Activated CD8-positive, alpha-beta memory T cell treated with anti-CD3 and anti-CD28 coated beads, Interleukin-2, amount 10 ng/mL, durations not matched to agents 7 days and 5 days (primary cell): Measurements from ENCODE around the gene NYAP2. TPM values are rescaled to one million over a fixed set of nuclear protein-coding genes. Genes with fewer than 3 reads are reported as not detected.

Source experiments
- ATAC-seq: fragments of 150-1000 bp; cut with Tn5 transposase; one replicate; pipeline ENCODE4 v1.10.0; 2021; ENCODE audit warnings: moderate library complexity
- CTCF ChIA-PET: fragments of 350-600 bp; sonication (Branson Sonifier 250); formaldehyde crosslinking; loops from one replicate; lab custom pipeline; 2021; ENCODE audit warnings: antibody characterized with exemption; lab: Charles Lee
- DNase-seq: peaks from one replicate; pipeline ENCODE4 v3.0.0-alpha.2; 2020
- H3K27ac Mint-ChIP-seq: one replicate; pipeline ENCODE4 v1.8.0; 2021; ENCODE audit warnings: mild to moderate bottlenecking, mixed read lengths
- H3K27me3 Mint-ChIP-seq: one replicate; pipeline ENCODE4 v1.8.0; 2021; ENCODE audit warnings: mixed read lengths
- H3K36me3 Mint-ChIP-seq: one replicate; pipeline ENCODE4 v1.8.0; 2021; ENCODE audit warnings: mild to moderate bottlenecking, mixed read lengths
- H3K4me1 Mint-ChIP-seq: one replicate; pipeline ENCODE4 v1.8.0; 2021; ENCODE audit warnings: mixed read lengths
- H3K4me3 Mint-ChIP-seq: one replicate; pipeline ENCODE4 v1.8.0; 2021; ENCODE audit warnings: mild to moderate bottlenecking, moderate library complexity, mixed read lengths
- H3K9me3 Mint-ChIP-seq: one replicate; pipeline ENCODE4 v1.8.0; 2022; ENCODE audit warnings: low read depth, mixed read lengths
- total RNA-seq, 2 experiments: library from RNA; stranded (reverse); gene quantifications; one replicate each; pipeline ENCODE4 v1.2.3, GENCODE V29; 2021

Gene NYAP2
- total RNA-seq, 2 experiments from 2014 or later, result not detected

DNA sequence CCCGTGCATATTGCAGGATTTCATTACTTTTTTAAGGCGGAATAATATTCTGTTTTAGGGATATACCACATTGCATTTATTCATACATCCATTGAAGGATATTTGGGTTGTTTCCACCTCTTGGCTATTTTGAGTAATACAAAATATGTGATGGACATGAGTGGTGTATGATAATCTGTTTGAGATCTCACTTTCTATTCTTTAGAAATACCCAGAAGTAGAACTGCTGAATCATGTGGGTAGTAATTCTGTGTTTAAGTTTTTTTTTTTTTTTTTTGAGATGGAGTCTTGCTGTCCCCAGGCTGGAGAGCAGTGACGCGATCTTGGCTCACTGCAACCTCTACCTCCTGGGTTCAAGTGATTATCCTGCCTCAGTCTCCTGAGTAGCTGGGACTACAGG lies 201.4 kb downstream of the NYAP2 start:
- Mint-ChIP-seq H3K36me3 (no peaks in the 10 kb centered on the region), H3K27ac (no peak overlapping the region), H3K4me3 (no peak overlapping the region), H3K9me3 (no peaks in the 10 kb centered on the region), H3K27me3 (no peaks in the 10 kb centered on the region), H3K4me1 (no peaks in the 10 kb centered on the region)
- no peak for DNase-seq
- ATAC-seq, result no peak
- CTCF ChIA-PET, result no interaction called here

DNA sequence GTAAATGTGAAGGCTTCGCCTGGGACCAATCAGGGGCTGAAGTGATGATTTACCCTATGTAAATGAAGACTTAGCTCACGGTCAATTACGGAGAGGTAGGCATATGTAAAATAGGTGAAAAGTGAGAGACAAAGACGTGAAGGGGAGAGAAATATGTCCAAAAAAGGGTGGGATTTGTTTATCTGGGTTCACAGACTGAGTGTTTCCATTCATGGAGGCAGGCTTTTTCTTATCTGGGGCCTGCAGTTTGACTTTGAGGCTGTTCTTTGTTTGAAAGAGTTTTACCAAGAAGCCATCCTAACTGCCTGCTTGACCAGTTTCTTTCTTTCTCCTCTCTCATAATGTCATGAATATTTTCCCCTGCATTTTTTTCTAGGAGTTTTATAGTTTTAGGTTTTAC lies 202.7 kb downstream of the NYAP2 start:
- DNase-seq (no peak), ATAC-seq (no peak)
- no peak overlapping the region for H3K27ac Mint-ChIP-seq
- peaks cover 5% of the 10 kb centered on the region for H3K27me3 Mint-ChIP-seq
- no peaks in the 10 kb centered on the region for H3K9me3 Mint-ChIP-seq
- H3K4me3 Mint-ChIP-seq, result no peak overlapping the region
- CTCF ChIA-PET, result no interaction called here
- no peaks in the 10 kb centered on the region for H3K36me3 Mint-ChIP-seq
- no peaks in the 10 kb centered on the region for H3K4me1 Mint-ChIP-seq

DNA sequence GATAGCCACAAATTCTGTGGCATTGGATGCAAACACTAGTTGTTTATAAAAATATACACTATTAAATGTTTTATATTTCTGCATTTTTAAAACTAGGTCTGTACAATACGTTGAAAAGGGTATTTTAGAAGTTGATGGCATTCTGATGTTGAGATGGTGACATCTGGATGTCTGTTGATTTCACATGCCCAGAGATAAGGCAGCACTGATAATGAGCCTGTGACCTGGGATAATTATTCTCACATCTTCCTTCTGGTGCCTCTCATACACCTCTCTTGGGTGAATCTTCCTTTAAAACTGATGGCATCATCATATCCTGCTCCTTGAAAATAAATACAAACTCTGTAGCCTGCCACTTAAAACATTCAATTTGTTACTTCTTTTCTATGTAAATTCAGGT lies 208.6 kb downstream of the NYAP2 start:
- Mint-ChIP-seq H3K27me3 (peaks cover 7% of the 10 kb centered on the region), H3K4me1 (no peaks in the 10 kb centered on the region), H3K36me3 (no peaks in the 10 kb centered on the region), H3K27ac (no peak overlapping the region), H3K9me3 (no peaks in the 10 kb centered on the region), H3K4me3 (no peak overlapping the region)
- ATAC-seq (no peak), DNase-seq (no peak)
- CTCF ChIA-PET, result no interaction called here

DNA sequence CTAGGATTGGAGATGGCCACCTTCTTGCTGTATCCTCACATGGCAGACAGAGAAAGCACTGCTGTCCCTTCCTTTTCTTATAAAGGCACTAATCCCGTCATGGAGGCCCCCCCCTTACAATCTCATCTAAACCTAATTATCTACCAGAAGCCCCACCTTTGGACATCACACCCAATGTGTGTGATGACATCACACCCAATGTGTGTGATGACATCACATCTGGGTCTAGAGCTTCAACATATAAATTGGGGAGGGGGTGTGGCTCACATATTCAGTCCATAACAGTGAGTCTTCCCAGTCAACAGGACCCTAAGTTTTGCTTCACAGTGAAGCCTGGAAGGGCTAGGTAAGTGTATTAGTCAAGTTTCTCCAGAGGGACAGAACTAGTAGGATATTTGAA lies 213.1 kb downstream of the NYAP2 start:
- no peaks in the 10 kb centered on the region for H3K9me3 Mint-ChIP-seq
- peaks cover 2% of the 10 kb centered on the region for H3K27me3 Mint-ChIP-seq
- H3K4me1 Mint-ChIP-seq, result no peaks in the 10 kb centered on the region
- H3K4me3 Mint-ChIP-seq, result no peak overlapping the region
- no peak overlapping the region for H3K27ac Mint-ChIP-seq
- H3K36me3 Mint-ChIP-seq, result no peaks in the 10 kb centered on the region
- DNase-seq, result no peak
- CTCF ChIA-PET, result no interaction called here
- no peak for ATAC-seq

DNA sequence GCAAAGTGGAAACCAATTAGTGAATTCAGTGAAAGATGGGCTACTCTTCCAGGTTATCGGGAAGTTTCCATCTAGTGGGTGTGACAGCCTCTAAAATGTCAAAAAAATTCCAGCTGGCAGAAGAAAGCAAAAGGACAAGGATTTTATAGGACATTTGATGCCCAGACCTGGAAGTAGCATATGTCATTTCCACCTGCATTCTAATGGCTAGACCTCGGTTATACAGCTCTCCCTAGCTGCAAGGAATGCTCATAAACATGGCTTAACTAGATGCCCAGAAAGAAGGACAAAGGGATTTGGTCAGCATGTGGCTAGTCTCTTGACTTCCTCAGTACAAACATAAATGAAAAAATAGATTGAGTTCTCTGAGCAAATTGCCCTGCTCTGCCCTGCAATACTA lies 215.4 kb downstream of the NYAP2 start:
- CTCF ChIA-PET, result no interaction called here
- no peaks in the 10 kb centered on the region for H3K36me3 Mint-ChIP-seq
- H3K27ac Mint-ChIP-seq, result no peak overlapping the region
- no peak overlapping the region for H3K4me3 Mint-ChIP-seq
- H3K9me3 Mint-ChIP-seq, result no peaks in the 10 kb centered on the region
- H3K4me1 Mint-ChIP-seq, result no peaks in the 10 kb centered on the region
- DNase-seq (no peak), ATAC-seq (no peak)
- H3K27me3 Mint-ChIP-seq, result peaks cover 2% of the 10 kb centered on the region

DNA sequence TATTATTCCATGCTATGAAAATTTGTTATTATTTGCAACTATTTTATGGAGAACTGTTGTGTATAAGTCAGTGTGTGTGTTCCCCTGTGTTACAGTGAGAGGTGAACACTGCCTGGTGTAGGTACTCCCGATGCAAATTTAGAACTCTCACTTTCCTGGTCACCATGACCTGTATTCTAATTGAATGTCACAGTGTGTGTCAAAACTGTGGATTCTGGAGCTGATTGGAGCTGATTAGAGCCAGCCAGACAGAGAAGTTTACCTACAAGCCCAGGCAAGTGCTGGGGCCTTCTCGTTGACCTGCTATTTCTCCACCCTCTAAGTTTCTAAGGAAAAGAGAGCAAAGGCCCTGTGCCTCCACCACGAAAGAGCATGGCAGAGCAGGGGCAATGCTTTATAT lies 216.0 kb downstream of the NYAP2 start:
- DNase-seq (no peak), ATAC-seq (no peak)
- H3K4me3 Mint-ChIP-seq, result no peak overlapping the region
- H3K36me3 Mint-ChIP-seq, result no peaks in the 10 kb centered on the region
- CTCF ChIA-PET, result no interaction called here
- H3K4me1 Mint-ChIP-seq, result no peaks in the 10 kb centered on the region
- no peaks in the 10 kb centered on the region for H3K9me3 Mint-ChIP-seq
- H3K27ac Mint-ChIP-seq, result no peak overlapping the region
- peaks cover 2% of the 10 kb centered on the region for H3K27me3 Mint-ChIP-seq

DNA sequence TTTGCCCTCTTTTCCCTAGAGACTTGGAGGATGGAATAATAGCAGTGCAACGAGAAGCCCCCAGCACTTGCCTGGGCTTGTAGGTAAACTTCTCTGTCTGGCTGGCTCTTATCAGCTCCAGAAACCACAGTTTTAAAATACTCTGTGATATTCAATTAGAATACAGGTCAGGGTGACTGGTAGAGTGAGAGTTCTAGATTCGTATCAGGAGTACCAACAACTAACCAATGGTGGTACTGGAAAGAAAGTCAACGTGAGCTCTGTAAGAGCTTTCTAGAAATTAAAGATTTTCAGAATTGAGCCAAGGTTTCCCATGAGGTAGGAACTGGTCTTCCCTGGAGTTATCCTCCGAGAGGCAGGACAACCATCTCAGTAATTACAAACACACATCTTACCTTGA lies 216.9 kb downstream of the NYAP2 start:
- ATAC-seq, result no peak
- H3K9me3 Mint-ChIP-seq, result no peaks in the 10 kb centered on the region

DNA sequence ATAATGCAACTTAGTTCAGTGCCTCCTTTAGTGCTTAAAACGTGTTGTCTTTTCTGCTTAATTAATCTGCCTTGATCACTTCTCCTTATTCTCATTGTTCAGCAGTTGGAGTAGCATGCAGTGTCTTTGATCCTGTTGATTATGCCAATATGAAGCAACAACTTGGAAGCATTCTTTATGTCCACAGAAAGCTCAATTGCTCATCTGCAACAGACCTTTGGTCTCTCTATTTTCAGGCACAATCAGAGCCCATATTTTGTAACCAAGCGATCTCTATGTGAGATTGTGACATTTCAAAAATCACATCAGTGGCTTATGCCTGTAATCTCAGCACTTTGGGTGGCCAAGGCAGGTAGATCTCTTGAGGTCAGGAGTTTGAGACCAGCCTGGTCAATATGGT lies 217.3 kb downstream of the NYAP2 start:
- CTCF ChIA-PET, result interaction anchor here (1.7 kb wide), 1 partner anchor 132 kb away, joined by 3 read pairs; no protein-coding TSS in a partner anchor
- Mint-ChIP-seq H3K4me3 (no peak overlapping the region), H3K9me3 (no peaks in the 10 kb centered on the region)

More for the DNA sequence above, 216.9 kb downstream of the NYAP2 start:
- no peak for DNase-seq
- Mint-ChIP-seq H3K4me1 (no peaks in the 10 kb centered on the region), H3K27ac (no peak overlapping the region), H3K36me3 (no peaks in the 10 kb centered on the region), H3K27me3 (no peaks in the 10 kb centered on the region), H3K4me3 (no peak overlapping the region)
- CTCF ChIA-PET, result interaction anchor here (1.7 kb wide), 1 partner anchor 132 kb away, joined by 3 read pairs; no protein-coding TSS in a partner anchor

DNA sequence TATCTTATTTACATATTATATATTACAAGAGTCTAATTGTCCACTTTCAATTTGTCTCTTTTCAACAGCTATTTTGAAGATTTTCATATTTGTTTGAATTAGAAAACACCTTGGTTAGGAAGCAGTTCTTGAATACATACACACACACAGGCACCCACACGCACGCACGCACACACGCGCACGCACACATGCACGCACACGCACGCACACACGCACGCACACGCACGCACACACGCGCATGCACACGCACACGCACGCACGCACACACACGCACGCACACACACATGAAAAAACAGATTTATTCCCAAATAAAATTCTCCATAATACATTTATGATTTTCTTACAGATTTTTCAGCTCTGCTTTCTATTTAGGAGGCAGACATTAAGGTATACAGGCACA lies 220.7 kb downstream of the NYAP2 start:
- Mint-ChIP-seq H3K9me3 (no peaks in the 10 kb centered on the region), H3K27ac (no peak overlapping the region), H3K4me1 (no peaks in the 10 kb centered on the region), H3K36me3 (no peaks in the 10 kb centered on the region), H3K27me3 (no peaks in the 10 kb centered on the region), H3K4me3 (no peak overlapping the region)
- CTCF ChIA-PET, result no interaction called here
- DNase-seq (no peak), ATAC-seq (no peak)

More for the DNA sequence above, 217.3 kb downstream of the NYAP2 start:
- no peaks in the 10 kb centered on the region for H3K36me3 Mint-ChIP-seq
- H3K4me1 Mint-ChIP-seq, result no peaks in the 10 kb centered on the region
- no peak for ATAC-seq
- no peak for DNase-seq
- H3K27me3 Mint-ChIP-seq, result no peaks in the 10 kb centered on the region
- no peak overlapping the region for H3K27ac Mint-ChIP-seq

DNA sequence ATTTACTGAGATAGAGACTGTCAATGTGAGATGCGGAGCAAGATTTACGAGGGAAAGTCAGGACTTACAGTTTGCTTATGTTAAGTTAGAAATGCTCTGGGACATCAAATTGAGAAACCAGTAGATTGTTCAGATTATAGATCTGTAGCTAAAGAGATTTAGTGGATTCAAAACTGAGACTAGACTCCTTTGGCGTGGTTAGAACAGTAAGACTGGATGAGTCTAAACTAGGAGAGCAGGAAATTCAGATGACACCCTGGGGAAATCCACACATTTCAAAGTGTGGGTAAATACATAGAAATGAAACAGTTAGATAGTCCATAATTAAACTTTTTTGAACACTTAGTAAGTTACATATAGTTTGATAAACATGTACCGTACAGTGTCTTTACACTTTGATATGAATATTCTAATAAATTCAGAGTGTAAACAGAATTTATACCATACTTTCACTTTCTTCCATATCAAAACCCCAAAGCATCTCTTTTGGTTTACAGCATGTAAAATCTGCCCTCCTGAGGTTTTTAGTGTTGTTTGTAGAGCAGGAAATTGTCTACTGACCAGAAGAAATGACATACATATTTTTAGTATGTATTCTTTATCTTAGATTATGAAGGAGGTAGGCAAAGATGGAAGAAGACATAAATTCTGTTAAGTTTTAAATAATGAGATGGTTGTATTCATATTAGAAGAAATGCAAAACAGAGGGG lies 231.5 kb downstream of the NYAP2 start:
- Mint-ChIP-seq H3K27ac (no peak overlapping the region), H3K4me1 (peaks cover 4% of the 10 kb centered on the region), H3K9me3 (no peaks in the 10 kb centered on the region), H3K27me3 (peaks cover 16% of the 10 kb centered on the region), H3K36me3 (no peaks in the 10 kb centered on the region), H3K4me3 (no peak overlapping the region)
- no peak for DNase-seq
- CTCF ChIA-PET, result no interaction called here
- no peak for ATAC-seq

DNA sequence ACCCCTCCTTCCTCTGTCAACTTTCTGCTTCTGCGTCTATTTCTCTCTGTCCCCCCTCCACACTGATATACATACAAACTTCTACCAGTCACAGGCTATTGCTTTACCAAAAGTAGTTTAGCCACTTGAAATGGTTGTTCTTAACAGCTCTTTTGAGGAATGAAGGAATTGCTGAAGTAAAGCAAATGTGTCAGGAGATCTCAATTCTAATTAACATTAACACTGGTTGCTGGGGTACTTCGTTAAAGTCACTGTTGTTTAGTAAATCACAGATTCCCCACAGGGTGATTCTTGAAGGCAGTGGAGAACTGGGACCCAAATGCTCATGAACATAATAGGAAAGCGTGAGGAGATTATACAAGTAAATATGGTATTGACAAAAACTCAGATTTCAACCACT lies 232.8 kb downstream of the NYAP2 start:
- DNase-seq (no peak), ATAC-seq (no peak)
- Mint-ChIP-seq H3K36me3 (no peaks in the 10 kb centered on the region), H3K4me3 (no peak overlapping the region), H3K27ac (no peak overlapping the region), H3K27me3 (peaks cover 16% of the 10 kb centered on the region), H3K9me3 (no peaks in the 10 kb centered on the region), H3K4me1 (peaks cover 5% of the 10 kb centered on the region)
- CTCF ChIA-PET, result no interaction called here

DNA sequence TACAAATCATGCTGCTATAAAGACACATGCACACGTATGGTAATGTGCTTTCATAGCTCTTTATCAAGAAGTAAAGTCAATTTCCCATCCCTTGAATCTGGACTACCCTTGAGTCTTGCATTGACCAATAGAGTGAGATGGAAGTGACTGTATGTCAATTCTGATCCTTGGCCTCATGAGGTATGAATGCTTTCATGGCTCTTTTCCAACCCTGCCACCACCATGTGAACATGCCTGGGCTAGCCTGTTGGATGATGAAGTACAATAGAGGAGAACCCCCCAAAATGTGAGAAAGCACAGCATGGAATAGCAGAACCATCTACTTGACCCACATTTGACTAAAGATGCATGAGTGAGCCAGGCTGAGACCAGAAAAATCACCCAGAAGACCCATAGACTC lies 237.0 kb downstream of the NYAP2 start:
- no peak overlapping the region for H3K27ac Mint-ChIP-seq
- no peak for ATAC-seq
- no peaks in the 10 kb centered on the region for H3K9me3 Mint-ChIP-seq
- peaks cover 12% of the 10 kb centered on the region for H3K27me3 Mint-ChIP-seq
- no peak for DNase-seq
- H3K4me1 Mint-ChIP-seq, result peaks cover 1% of the 10 kb centered on the region
- H3K4me3 Mint-ChIP-seq, result no peak overlapping the region
- CTCF ChIA-PET, result no interaction called here
- no peaks in the 10 kb centered on the region for H3K36me3 Mint-ChIP-seq

DNA sequence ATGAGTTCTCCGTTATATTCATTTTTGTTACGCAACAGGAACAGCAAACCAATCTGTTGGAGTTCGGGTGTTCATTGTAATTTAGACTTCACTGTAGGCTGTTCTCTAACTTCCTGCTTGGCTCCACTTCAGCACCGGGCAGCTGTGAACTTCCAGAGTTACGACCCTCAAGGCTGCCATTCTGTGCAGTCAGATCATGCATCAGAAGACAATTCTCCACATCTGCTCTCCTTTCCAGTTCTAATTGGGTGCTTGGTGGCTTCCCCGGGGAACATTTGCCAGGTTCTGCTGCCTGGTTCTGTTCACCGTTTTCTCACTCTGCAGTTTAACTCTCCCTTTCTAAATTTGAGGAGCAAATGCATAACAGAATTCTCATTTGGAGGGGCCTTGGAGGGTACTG lies 237.7 kb downstream of the NYAP2 start:
- ATAC-seq (no peak), DNase-seq (no peak)
- Mint-ChIP-seq H3K4me1 (peaks cover 1% of the 10 kb centered on the region), H3K27ac (no peak overlapping the region), H3K36me3 (no peaks in the 10 kb centered on the region), H3K4me3 (no peak overlapping the region), H3K9me3 (no peaks in the 10 kb centered on the region), H3K27me3 (peaks cover 8% of the 10 kb centered on the region)
- CTCF ChIA-PET, result no interaction called here

DNA sequence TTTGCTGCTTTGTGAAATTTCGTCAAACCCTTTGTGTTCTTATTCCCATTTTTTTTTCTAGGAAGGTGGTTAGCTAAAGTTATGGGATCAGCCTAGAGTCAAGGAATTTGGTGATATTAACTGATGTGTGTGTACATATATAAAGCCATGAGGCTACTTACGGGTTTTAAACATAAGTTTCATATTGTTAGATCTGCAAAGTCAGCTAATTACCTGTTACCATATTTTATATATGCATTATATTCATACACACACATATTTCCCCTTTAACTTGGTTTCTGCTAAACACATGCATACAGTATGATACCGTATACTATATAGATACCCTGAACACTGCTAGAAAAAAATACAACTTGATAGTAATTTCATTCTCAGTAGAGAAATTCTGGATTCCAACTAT lies 241.0 kb downstream of the NYAP2 start:
- DNase-seq (no peak), ATAC-seq (no peak)
- CTCF ChIA-PET, result no interaction called here
- H3K27ac Mint-ChIP-seq, result no peak overlapping the region
- peaks cover 1% of the 10 kb centered on the region for H3K4me1 Mint-ChIP-seq
- H3K36me3 Mint-ChIP-seq, result no peaks in the 10 kb centered on the region
- peaks cover 3% of the 10 kb centered on the region for H3K9me3 Mint-ChIP-seq
- H3K4me3 Mint-ChIP-seq, result no peak overlapping the region
- peaks cover 4% of the 10 kb centered on the region for H3K27me3 Mint-ChIP-seq
